Upper lobe of right lung (tissue), 1 donor: ENCODE data around the gene PIGP. TPM values are rescaled to one million over a fixed set of nuclear protein-coding genes. Genes with fewer than 3 reads are reported as not detected.
"Not testable (repeated sequence)": the region's sequence is repeated elsewhere in the genome, so short reads cannot be mapped to it uniquely, and the experiment has no call there.

Source experiments
- ATAC-seq: fragments of 200-7000 bp; cut with Tn5 transposase; one replicate; pipeline ENCODE4 v1.9.1; 2020; ENCODE audit warnings: mild to moderate bottlenecking, moderate library complexity
- DNase-seq: peaks from one replicate; pipeline ENCODE4 v3.0.0-alpha.2; 2020
- H3K27ac ChIP-seq: fragments of 200-600 bp; one replicate; pipeline ENCODE4 v1.8.0; 2022
- H3K27me3 ChIP-seq: fragments of 200-600 bp; one replicate; pipeline ENCODE4 v1.8.0; 2022; ENCODE audit warnings: mild to moderate bottlenecking
- H3K36me3 ChIP-seq: fragments of 200-600 bp; one replicate; pipeline ENCODE4 v1.8.0; 2022
- H3K4me1 ChIP-seq: fragments of 200-600 bp; one replicate; pipeline ENCODE4 v1.8.0; 2022
- H3K4me3 ChIP-seq: fragments of 200-600 bp; one replicate; pipeline ENCODE4 v1.8.0; 2022; ENCODE audit warnings: mild to moderate bottlenecking
- H3K9me3 ChIP-seq: fragments of 200-600 bp; one replicate; pipeline ENCODE4 v1.8.0; 2022
- intact Hi-C: fragments of 100-400 bp; cut with DNase I; formaldehyde crosslinking; loops from one replicate; pipeline ENCODE4 v1.11.0; 2022
- long read RNA-seq: library from polyadenylated mRNA; unstranded; transcript quantifications from one replicate; pipeline ENCODE4 v2.0.0, GENCODE V29; 2021
- total RNA-seq: library from RNA; stranded (reverse); fragmentation: NEBNext Ultra II Directional; extraction: Animal tissue kit (Norgen Biotek cat#: 25700); gene quantifications from one replicate; pipeline ENCODE4 v1.2.1, GENCODE V29; 2021
- TF ChIP-seq, protein P1 (sequence below): fragments of 200-600 bp; IDR thresholded peaks from one replicate; pipeline ENCODE4 v1.8.0; 2022; ENCODE audit warnings: antibody characterized with exemption
- donor health status: DM: no; HTN: yes; CAD: no; lungs with severe emphysema.

The PIGP gene
- total RNA-seq: 28.3 TPM
- long read RNA-seq, full-length matches to known transcripts: 22 of 22 reads
- long read RNA-seq, partial matches to known transcripts: 0 of 22 reads
- long read RNA-seq, other reads (novel, unspliced or antisense): 0 of 22 reads

GRCh38 chr21:37072988-37073416 lies at the start of gene PIGP, which contains the start of gene TTC3:
Gene PIGP (minus strand): TSS chr21:37073071. CDS start chr21:37072515, 556 bp downstream.
Gene TTC3 (plus strand): TSS chr21:37073254. CDS start chr21:37087258, 14,004 bp downstream.
- TF ChIP-seq, protein P1, sequence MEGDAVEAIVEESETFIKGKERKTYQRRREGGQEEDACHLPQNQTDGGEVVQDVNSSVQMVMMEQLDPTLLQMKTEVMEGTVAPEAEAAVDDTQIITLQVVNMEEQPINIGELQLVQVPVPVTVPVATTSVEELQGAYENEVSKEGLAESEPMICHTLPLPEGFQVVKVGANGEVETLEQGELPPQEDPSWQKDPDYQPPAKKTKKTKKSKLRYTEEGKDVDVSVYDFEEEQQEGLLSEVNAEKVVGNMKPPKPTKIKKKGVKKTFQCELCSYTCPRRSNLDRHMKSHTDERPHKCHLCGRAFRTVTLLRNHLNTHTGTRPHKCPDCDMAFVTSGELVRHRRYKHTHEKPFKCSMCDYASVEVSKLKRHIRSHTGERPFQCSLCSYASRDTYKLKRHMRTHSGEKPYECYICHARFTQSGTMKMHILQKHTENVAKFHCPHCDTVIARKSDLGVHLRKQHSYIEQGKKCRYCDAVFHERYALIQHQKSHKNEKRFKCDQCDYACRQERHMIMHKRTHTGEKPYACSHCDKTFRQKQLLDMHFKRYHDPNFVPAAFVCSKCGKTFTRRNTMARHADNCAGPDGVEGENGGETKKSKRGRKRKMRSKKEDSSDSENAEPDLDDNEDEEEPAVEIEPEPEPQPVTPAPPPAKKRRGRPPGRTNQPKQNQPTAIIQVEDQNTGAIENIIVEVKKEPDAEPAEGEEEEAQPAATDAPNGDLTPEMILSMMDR: no peak
- peak within 1 kb of the TSS; percentile 87 for H3K4me3 ChIP-seq
- no peaks in the 10 kb centered on the region for H3K27me3 ChIP-seq
- DNase-seq (peak; percentile 99), ATAC-seq (peak; percentile 93)
- H3K9me3 ChIP-seq: no peaks in the 10 kb centered on the region
- H3K36me3 ChIP-seq: no peaks in the 10 kb centered on the region
- intact Hi-C loops: no loop called here
- peaks cover 21% of the 10 kb centered on the region for H3K4me1 ChIP-seq
- H3K27ac ChIP-seq: peak within 1 kb of the TSS; percentile 99

GRCh38 chr21:37119421-37120218 lies 46.7 kb upstream of the PIGP start:
- Histone ChIP-seq H3K36me3 (peaks cover 24% of the 10 kb centered on the region), H3K4me1 (no peaks in the 10 kb centered on the region), H3K27me3 (no peaks in the 10 kb centered on the region), H3K4me3 (no peak overlapping the region), H3K27ac (no peak overlapping the region), H3K9me3 (no peaks in the 10 kb centered on the region)
- no peak for DNase-seq
- TF ChIP-seq, protein P1: no peak
- no peak for ATAC-seq
- intact Hi-C loops: no loop called here

DNA sequence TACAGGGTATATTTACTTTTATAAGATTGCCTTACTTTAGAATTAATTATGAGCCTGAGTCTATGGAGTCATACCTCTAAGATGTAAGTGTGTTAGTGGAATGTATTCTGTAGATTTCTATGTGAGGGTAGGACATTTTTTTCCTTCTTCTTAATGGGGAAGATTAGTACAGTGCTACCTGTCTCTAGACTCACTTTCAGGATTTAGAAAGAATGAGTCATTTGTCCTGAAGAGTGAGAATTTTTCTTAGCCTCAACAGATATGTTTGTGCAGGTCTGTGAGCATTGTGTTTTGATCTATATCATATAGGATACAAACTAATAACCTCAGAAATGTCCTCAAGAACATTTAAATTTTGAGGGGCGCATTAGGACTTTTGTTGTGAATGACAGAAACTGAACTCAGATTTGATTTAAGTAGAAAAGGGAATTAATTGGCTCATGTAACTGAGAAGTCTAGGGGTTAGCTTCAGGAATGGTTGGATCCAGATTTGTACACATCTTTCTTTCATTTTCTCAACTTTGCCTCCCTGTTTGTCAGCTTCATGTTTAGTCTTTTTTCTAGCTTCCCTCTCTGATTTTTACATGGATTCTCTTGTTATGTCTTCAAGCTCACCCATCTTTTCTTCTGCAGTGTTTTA lies 45.4 kb upstream of the PIGP start:
- H3K27ac ChIP-seq: no peak overlapping the region
- TF ChIP-seq, protein P1: no peak
- H3K27me3 ChIP-seq: no peaks in the 10 kb centered on the region
- intact Hi-C loops: no loop called here
- no peaks in the 10 kb centered on the region for H3K4me1 ChIP-seq
- no peaks in the 10 kb centered on the region for H3K9me3 ChIP-seq
- H3K4me3 ChIP-seq: no peak overlapping the region
- H3K36me3 ChIP-seq: peaks cover 17% of the 10 kb centered on the region
- DNase-seq: no peak
- no peak for ATAC-seq

DNA sequence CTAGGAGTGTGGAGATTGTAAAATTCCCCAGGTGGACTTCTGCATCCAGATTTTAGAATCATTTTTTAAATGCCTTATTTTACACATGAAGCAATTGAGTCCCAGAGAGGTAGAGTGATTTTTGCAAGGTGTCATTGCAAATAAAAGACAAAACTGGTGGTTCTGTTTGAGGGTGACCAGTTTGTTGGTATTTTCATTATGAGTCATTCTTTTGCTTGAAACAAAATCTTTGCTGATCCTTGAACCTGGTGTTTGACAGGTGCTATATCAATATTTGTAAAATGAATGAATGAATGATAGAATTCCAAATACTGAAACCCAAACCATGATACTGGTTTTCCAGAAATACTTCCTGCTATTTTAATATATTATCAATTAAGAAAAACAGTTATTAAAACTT lies 44.3 kb upstream of the PIGP start:
- TF ChIP-seq, protein P1: no peak
- intact Hi-C loops: no loop called here

GRCh38 chr21:37116459-37116858 lies 43.6 kb upstream of the PIGP start:
- H3K36me3 ChIP-seq, DNase-seq, H3K27ac ChIP-seq, ATAC-seq, intact Hi-C loops, H3K4me1 ChIP-seq, H3K9me3 ChIP-seq, H3K27me3 ChIP-seq, H3K4me3 ChIP-seq: not testable (repeated sequence)

More for the DNA sequence above, 44.3 kb upstream of the PIGP start:
- H3K4me1 ChIP-seq: no peaks in the 10 kb centered on the region
- H3K27ac ChIP-seq: no peak overlapping the region
- DNase-seq: no peak
- H3K36me3 ChIP-seq: peaks cover 12% of the 10 kb centered on the region
- no peaks in the 10 kb centered on the region for H3K9me3 ChIP-seq
- H3K4me3 ChIP-seq: no peak overlapping the region
- ATAC-seq: no peak
- no peaks in the 10 kb centered on the region for H3K27me3 ChIP-seq

DNA sequence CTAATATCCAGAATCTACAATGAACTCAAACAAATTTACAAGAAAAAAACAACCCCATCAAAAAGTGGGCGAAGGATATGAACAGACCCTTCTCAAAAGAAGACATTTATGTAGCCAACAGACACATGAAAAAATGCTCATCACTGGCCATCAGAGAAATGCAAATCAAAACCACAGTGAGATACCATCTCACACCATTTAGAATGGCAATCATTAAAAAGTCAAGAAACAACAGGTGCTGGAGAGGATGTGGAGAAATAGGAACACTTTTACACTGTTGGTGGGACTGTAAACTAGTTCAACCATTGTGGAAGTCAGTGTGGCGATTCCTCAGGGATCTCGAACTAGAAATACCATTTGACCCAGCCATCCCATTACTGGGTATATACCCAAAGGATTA lies 41.4 kb upstream of the PIGP start:
- intact Hi-C loops, H3K9me3 ChIP-seq, H3K4me1 ChIP-seq, H3K4me3 ChIP-seq, H3K27me3 ChIP-seq, DNase-seq, H3K27ac ChIP-seq, H3K36me3 ChIP-seq, ATAC-seq: not testable (repeated sequence)

DNA sequence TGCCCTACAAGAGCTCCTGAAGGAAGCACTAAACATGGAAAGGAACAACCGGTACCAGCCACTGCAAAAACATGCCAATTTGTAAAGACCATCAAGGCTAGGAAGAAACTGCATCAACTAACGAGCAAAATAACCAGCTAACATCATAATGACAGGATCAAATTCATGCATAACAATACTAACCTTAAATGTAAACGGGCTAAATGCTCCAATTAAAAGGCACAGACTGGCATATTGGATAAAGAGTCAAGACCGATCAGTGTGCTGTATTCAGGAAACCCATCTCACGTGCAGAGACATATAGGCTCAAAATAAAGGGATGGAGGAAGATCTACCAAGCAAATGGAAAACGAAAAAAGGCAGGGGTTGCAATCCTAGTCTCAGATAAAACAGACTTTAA lies 38.2 kb upstream of the PIGP start:
- H3K36me3 ChIP-seq, H3K9me3 ChIP-seq, DNase-seq, H3K4me1 ChIP-seq, intact Hi-C loops, ATAC-seq, H3K4me3 ChIP-seq, H3K27ac ChIP-seq, H3K27me3 ChIP-seq: not testable (repeated sequence)
